CD4-positive, alpha-beta T cell (primary cell): ENCODE results near the gene KIF5A. TPM values are rescaled to one million over a fixed set of nuclear protein-coding genes. Genes with fewer than 3 reads are reported as not detected.

Experiments used
- ATAC-seq: fragments of 200-7000 bp; cut with Tn5 transposase; one replicate; pipeline ENCODE4 v1.10.0; 2022; ENCODE audit warnings: mild to moderate bottlenecking; ENCODE audit not compliant: poor library complexity
- CTCF ChIA-PET: fragments of 350-600 bp; sonication (Branson Sonifier 250); formaldehyde crosslinking; loops from one replicate; lab custom pipeline; 2021; ENCODE audit warnings: antibody characterized with exemption, inconsistent platforms; lab: Charles Lee
- POLR2A ChIA-PET: fragments of 350-600 bp; sonication (Branson Sonifier 250); formaldehyde crosslinking; loops from one replicate; lab custom pipeline; 2021; ENCODE audit warnings: antibody characterized with exemption, inconsistent platforms; lab: Charles Lee
- DNase-seq, 14 experiments: peaks; one replicate each; pipeline ENCODE4 v3.0.0-alpha.2; 2013 to 2020; ENCODE audit warnings: mixed read lengths in 2 of 14
- H3K27ac ChIP-seq, 2 donors: one replicate each; pipeline versions ENCODE4 v1.5.1 to v1.7.0; 2013; ENCODE audit warnings: low read length in 2 of 2, low read depth in 1 of 2, mild to moderate bottlenecking in 1 of 2
- H3K27me3 ChIP-seq, 2 experiments: 1 replicate in 1 of 2; 2 replicates in 1 of 2; pipeline versions ENCODE4 v1.6.1 to v1.7.0; 2013; ENCODE audit warnings: low read length in 2 of 2, control low read depth in 1 of 2, mild to moderate bottlenecking in 1 of 2, moderate library complexity in 1 of 2; ENCODE audit not compliant: insufficient read depth in 2 of 2, control insufficient read depth in 1 of 2
- H3K36me3 ChIP-seq: one replicate; pipeline ENCODE4 v1.6.1; 2013; ENCODE audit warnings: low read length, control low read depth; ENCODE audit not compliant: insufficient read depth
- H3K4me1 ChIP-seq: one replicate; pipeline ENCODE4 v1.6.1; 2013; ENCODE audit warnings: low read length, control low read depth; ENCODE audit not compliant: insufficient read depth
- H3K4me3 ChIP-seq: one replicate; pipeline ENCODE4 v1.5.1; 2013; ENCODE audit warnings: mild to moderate bottlenecking, low read length, moderate library complexity
- H3K9me3 ChIP-seq, 2 experiments: 1 replicate in 1 of 2; 2 replicates in 1 of 2; pipeline versions ENCODE4 v1.6.1 to v1.7.0; 2013; ENCODE audit warnings: low read length in 2 of 2, mild to moderate bottlenecking in 2 of 2, control low read depth in 1 of 2, moderate library complexity in 1 of 2; ENCODE audit not compliant: control insufficient read depth in 1 of 2, insufficient read depth in 1 of 2
- H3K27ac Mint-ChIP-seq: one replicate; pipeline ENCODE4 v1.8.0; 2020; ENCODE audit warnings: mixed read lengths
- H3K27me3 Mint-ChIP-seq: one replicate; pipeline ENCODE4 v1.8.0; 2021; ENCODE audit warnings: mixed read lengths
- H3K36me3 Mint-ChIP-seq: one replicate; pipeline ENCODE4 v1.8.0; 2021; ENCODE audit warnings: low read depth, mixed read lengths
- H3K4me1 Mint-ChIP-seq: one replicate; pipeline ENCODE4 v1.8.0; 2021; ENCODE audit warnings: low read depth, mixed read lengths
- H3K4me3 Mint-ChIP-seq: one replicate; pipeline ENCODE4 v1.8.0; 2020; ENCODE audit warnings: mild to moderate bottlenecking, mixed read lengths
- H3K9me3 Mint-ChIP-seq: one replicate; pipeline ENCODE4 v1.8.0; 2020; ENCODE audit warnings: mixed read lengths
- CTCF ChIP-seq: fragments of 200-600 bp; IDR thresholded peaks from one replicate; pipeline ENCODE4 v1.8.0; 2022; ENCODE audit warnings: antibody characterized with exemption, mild to moderate bottlenecking
- intact Hi-C, 2 experiments: fragments of 100-400 bp; cut with DNase I in 1 of 2; cut with micrococcal nuclease in 1 of 2; formaldehyde crosslinking; loops; one replicate each; pipeline versions ENCODE4 v1.15.1 to v1.9.0; 2023 to 2025; cut with DNase I, micrococcal nuclease
- total RNA-seq, 174 experiments: library from RNA in 2 of 174; stranded (reverse) in 2 of 174; gene quantifications; one replicate each; pipeline ENCODE4 v1.2.3 and lab custom pipeline; 2021 to 2026

Gene KIF5A
- total RNA-seq, 2 experiments from 2014 or later, result 0.39 to 0.47 TPM

GRCh38 chr12:57553343-57554202, 3.7 kb downstream of the KIF5A start:
- CTCF ChIA-PET, result no interaction called here
- no peak for DNase-seq
- H3K4me3 Mint-ChIP-seq, result no peak overlapping the region
- POLR2A ChIA-PET, result no interaction called here
- H3K9me3 Mint-ChIP-seq, result no peaks in the 10 kb centered on the region
- H3K27ac Mint-ChIP-seq, result no peak overlapping the region
- H3K27ac ChIP-seq, result no peak overlapping the region
- H3K36me3 Mint-ChIP-seq, result no peaks in the 10 kb centered on the region
- H3K27me3 Mint-ChIP-seq, result peaks cover 4% of the 10 kb centered on the region
- intact Hi-C loops, result loop anchor here in 1 of 2 experiments (10.0 kb wide), 1 partner anchor 1009 kb away; no protein-coding TSS in a partner anchor
- TF ChIP-seq CTCF, result no peak
- no peaks in the 10 kb centered on the region for H3K36me3 ChIP-seq
- peaks cover 8% of the 10 kb centered on the region for H3K4me1 Mint-ChIP-seq
- no peak overlapping the region for H3K4me3 ChIP-seq
- ATAC-seq, result no peak
- H3K4me1 ChIP-seq, result peaks cover 16% of the 10 kb centered on the region
- no peaks in the 10 kb centered on the region for H3K9me3 ChIP-seq
- H3K27me3 ChIP-seq, result peaks cover 4 to 8% of the 10 kb centered on the region in 2 experiments

- no peak overlapping the region for H3K27ac ChIP-seq
- Mint-ChIP-seq H3K27me3 (peaks cover 4% of the 10 kb centered on the region), H3K27ac (no peak overlapping the region), H3K4me3 (no peak overlapping the region), H3K9me3 (no peaks in the 10 kb centered on the region), H3K36me3 (no peaks in the 10 kb centered on the region), H3K4me1 (peaks cover 8% of the 10 kb centered on the region)
- ATAC-seq (no peak), DNase-seq (no peak)
- TF ChIP-seq CTCF, result no peak
- H3K4me1 ChIP-seq, result peaks cover 12% of the 10 kb centered on the region
- no peaks in the 10 kb centered on the region for H3K9me3 ChIP-seq
- H3K4me3 ChIP-seq, result no peak overlapping the region
- no peaks in the 10 kb centered on the region for H3K36me3 ChIP-seq
- peaks cover 0 to 2% of the 10 kb centered on the region in 2 experiments for H3K27me3 ChIP-seq
- intact Hi-C loops, result loop anchor here in 1 of 2 experiments (10.0 kb wide), 1 partner anchor 1010 kb away; no protein-coding TSS in a partner anchor
- POLR2A ChIA-PET, result no interaction called here
- CTCF ChIA-PET, result no interaction called here
Observed at GRCh38 chr12:57554453-57554852, 4.6 kb downstream of the KIF5A start.

DNA sequence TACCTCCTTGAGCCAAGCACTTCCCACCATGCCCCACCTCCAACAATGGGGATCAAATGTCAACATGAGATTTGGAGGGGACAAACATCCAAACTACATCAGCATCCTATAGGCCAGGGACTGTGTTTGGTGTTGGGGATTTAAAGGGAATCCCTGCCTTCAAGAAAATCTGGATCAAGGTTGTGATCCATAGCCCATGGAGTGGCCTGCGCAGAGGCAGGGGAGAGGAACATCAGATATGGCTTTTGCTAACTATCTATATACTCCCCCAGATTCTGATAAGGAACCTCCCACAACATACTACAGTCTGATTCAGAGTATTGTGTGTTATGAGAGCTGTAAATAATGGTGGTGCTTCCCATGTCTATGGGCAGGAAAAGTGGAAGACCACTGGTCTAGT, 5.1 kb downstream of the KIF5A start:
- H3K4me3 Mint-ChIP-seq, result no peak overlapping the region
- H3K9me3 Mint-ChIP-seq, result no peaks in the 10 kb centered on the region
- intact Hi-C loops, result loop anchor here in 1 of 2 experiments (10.0 kb wide), 1 partner anchor 1010 kb away; no protein-coding TSS in a partner anchor
- H3K36me3 Mint-ChIP-seq, result no peaks in the 10 kb centered on the region
- peaks cover 8% of the 10 kb centered on the region for H3K4me1 Mint-ChIP-seq
- no peaks in the 10 kb centered on the region for H3K9me3 ChIP-seq
- peaks cover 0 to 2% of the 10 kb centered on the region in 2 experiments for H3K27me3 ChIP-seq
- ChIA-PET CTCF (no interaction called here), POLR2A (no interaction called here)
- H3K27ac ChIP-seq, result no peak overlapping the region
- peaks cover 8% of the 10 kb centered on the region for H3K4me1 ChIP-seq
- ATAC-seq (no peak), DNase-seq (no peak)
- TF ChIP-seq CTCF, result no peak
- H3K27me3 Mint-ChIP-seq, result peaks cover 4% of the 10 kb centered on the region
- no peaks in the 10 kb centered on the region for H3K36me3 ChIP-seq
- no peak overlapping the region for H3K4me3 ChIP-seq
- no peak overlapping the region for H3K27ac Mint-ChIP-seq
